ENCODE measurements around the gene RALGPS1.

The RALGPS1 gene, protein sequence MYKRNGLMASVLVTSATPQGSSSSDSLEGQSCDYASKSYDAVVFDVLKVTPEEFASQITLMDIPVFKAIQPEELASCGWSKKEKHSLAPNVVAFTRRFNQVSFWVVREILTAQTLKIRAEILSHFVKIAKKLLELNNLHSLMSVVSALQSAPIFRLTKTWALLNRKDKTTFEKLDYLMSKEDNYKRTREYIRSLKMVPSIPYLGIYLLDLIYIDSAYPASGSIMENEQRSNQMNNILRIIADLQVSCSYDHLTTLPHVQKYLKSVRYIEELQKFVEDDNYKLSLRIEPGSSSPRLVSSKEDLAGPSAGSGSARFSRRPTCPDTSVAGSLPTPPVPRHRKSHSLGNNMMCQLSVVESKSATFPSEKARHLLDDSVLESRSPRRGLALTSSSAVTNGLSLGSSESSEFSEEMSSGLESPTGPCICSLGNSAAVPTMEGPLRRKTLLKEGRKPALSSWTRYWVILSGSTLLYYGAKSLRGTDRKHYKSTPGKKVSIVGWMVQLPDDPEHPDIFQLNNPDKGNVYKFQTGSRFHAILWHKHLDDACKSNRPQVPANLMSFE

DNA sequence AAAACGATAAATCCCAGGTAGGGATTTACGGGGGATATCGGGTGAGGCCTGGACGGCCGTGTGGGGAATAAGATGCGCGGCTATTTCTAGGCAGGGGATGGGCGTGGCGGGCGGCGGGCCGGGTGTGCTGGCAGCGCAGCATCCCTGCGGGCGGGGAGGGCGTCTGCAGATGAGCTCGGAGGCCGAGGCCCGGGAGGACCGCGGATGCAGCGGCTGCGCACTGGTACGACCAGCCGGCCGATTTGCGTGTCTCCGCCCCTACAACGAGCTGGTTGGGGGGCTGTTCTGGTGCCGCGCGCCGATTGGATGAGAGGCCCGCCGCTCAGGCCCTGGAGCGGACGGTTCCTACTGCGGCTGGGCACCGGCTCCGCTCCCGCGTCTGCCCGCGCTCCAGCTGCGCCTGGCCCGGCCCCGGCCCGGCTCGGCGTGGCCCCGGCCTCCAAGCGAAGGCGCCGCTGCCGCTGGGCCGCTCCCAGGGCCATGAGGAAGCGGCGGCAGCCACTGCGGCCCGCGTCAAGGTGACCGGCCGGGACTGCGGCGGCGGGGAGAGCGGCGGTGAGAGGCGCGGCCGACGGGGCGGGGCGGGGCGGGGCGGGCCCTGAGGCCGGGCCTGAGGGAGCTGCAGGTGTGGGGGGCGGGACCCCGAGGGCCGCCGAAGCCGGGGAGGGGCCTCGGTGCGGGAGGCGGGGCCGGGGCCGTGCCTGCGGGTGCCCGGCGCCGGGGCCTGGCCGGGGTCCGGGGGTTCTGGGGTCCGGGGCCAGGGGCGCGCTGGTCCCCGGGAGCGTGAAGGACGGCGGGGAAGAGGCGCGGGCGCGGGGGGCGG, at the start of gene RALGPS1:
TSS of gene RALGPS1 (plus strand) at position 325 of the 823 bp plus-strand sequence. CDS start 47,508 bp downstream, outside the sequence.
- peak; percentile 69 for DNase-seq (ENCODE audit: low read depth)

DNA sequence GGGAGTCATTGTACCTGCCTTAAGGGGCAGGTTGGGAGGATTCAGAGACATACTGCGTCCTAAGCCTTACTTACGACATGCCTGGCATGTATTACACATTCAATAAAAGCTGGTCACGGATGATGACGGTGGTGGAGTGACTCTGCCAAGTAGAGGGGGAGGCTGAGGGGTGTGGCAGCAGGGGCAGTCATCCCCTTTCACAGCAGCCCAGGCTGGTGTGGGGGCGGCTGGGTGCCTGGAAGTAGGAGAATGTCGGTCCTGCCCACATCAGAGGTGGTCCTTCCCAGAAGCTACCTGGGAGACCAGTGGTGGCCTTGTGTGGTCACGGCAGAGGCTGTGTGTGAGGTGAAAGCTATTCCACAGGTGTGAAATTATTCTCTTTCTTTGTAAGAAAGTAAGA, 45.2 kb upstream of the RALGPS1 start:
- DNase-seq (ENCODE audit: low read depth), result no peak

DNA sequence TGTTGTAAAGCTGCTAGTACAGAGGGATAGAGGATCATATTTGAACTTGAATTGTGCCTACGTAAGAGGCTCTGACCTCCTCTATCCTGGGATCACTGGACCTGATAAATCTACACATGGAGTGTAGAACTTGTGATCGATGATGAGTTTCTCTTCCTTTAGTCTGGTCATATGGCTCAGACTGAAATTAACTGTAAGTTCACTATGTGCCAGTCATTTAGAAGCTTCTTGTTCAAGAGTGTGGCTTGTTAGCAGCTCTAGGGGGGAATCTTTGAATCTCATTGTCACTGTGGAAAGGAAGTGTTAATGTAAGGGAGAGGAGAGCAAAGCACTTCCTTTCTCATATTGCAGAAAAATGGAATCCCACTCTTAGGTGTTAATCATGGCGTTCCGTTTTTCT, 42.1 kb upstream of the RALGPS1 start:
- no peak for DNase-seq (ENCODE audit: low read depth)

- DNase-seq (ENCODE audit: low read depth), result no peak
Measured at GRCh38 chr9:126874546-126875314, 39.9 kb upstream of the RALGPS1 start.

GRCh38 chr9:126875756-126876510, 38.6 kb upstream of the RALGPS1 start:
- no peak for DNase-seq (ENCODE audit: low read depth)

- no peak for DNase-seq (ENCODE audit: low read depth)
Measured at GRCh38 chr9:126876531-126876930, 38.1 kb upstream of the RALGPS1 start.

GRCh38 chr9:126877418-126877817, 37.2 kb upstream of the RALGPS1 start:
- no peak for DNase-seq (ENCODE audit: low read depth)

- DNase-seq (ENCODE audit: low read depth), result no peak
Measured at GRCh38 chr9:126879288-126879687, 35.3 kb upstream of the RALGPS1 start.

GRCh38 chr9:126880226-126880946, 34.2 kb upstream of the RALGPS1 start:
- no peak for DNase-seq (ENCODE audit: low read depth)

GRCh38 chr9:126880947-126881332, 33.6 kb upstream of the RALGPS1 start:
- DNase-seq (ENCODE audit: low read depth), result no peak

DNA sequence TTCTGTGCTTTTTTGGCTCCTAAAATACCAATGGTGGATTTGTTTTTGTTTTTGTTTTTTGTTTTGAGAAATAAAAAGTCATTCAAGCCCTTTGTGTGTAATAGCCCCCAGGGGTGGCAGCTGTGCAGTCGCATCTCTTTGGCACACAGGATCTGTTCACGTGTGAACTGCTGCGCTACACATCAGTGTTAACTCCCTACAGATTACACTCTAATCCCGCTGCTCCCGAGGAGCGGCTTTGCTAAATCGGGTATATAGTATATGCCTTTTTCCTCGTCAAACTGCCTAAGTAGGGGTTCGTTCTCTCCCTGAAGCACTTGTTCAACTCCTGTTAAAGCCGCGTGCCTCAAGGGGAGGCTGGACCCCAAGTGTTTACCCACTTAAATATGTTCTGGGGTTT, 31.8 kb upstream of the RALGPS1 start:
- DNase-seq (ENCODE audit: low read depth), result no peak

- no peak for DNase-seq (ENCODE audit: low read depth)
Measured at GRCh38 chr9:126883636-126884035, 30.9 kb upstream of the RALGPS1 start.

DNA sequence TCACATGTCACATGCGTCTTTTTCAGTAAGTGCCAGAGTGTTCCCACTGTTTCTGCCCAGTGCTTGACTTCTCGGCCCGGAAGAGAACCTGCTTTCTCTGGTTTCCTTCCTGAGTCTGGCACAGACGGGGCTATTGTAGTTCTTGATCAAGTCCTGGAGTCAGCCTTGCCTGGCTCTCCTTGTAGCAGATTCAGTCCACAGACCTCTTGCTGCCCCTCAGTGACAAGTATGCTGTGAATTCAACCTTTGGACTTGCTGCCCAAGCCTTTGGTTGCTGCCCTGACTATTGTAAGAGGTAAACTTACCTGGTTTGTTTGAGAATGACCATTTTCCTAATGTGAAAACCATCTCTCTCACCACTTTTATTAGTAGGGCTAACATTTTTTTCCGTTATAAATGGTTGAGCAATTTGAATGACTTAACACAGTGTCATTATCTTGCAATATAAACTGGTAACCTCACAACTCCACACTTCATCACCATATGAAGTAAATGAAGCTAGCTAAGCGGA, 29.4 kb upstream of the RALGPS1 start:
- DNase-seq (ENCODE audit: low read depth), result no peak

DNA sequence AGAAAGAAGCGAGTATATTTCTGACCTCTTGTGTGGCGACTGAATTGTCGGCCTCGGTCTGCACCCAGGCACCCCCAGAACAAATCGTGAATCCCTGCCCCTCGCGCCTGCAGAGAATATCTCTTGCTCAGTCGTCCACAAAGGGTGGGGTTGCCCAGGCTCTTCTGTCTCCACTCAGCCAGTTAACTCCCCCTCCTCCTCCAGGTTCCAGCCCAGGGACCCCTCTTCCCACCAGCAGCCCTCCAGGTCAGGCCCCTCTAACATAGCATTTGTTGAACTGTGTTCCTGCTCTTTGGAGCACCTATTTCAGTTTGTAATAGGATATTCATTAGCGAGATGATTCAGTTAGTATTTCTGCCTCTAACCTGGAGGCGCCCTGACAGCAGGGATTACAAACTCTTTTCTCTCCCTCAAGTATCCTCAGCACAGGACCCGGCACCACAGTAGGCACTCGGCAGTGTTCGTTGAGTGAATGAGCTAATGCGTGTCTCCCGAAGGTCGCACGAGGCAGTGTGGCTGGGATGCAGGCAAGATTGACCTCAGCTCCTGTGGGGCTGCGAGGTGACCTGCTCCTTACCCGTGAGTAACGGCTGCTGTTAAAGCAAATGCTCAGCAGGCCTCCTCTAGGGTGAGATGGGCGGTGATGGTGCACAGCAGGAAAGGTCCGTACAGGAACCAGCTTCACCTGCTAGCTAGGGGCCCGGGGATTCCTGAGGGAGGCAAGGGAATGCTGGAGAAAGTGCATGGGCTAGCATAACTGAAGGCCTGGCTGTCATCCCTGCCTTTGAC, 28.4 kb upstream of the RALGPS1 start:
- no peak for DNase-seq (ENCODE audit: low read depth)

DNA sequence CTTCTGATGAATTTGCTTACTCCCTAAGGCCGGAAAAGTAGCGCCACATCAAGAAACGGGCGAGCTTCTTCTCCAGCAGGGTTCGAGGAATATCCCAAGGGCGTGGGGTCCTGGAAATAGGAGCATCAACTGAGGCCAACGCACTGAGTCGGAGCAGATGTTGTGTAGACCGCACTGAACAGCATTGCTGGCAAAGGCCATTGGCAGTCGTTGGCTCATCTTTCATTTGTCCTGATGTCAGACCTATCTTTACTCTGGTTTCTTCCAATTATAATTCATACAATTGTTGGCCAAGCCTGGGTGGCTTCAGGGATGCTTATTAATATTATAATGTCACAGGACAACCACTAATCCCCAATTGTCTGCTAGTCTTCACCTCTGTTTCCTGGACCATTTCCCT, 27.7 kb upstream of the RALGPS1 start:
- DNase-seq (ENCODE audit: low read depth), result no peak

DNA sequence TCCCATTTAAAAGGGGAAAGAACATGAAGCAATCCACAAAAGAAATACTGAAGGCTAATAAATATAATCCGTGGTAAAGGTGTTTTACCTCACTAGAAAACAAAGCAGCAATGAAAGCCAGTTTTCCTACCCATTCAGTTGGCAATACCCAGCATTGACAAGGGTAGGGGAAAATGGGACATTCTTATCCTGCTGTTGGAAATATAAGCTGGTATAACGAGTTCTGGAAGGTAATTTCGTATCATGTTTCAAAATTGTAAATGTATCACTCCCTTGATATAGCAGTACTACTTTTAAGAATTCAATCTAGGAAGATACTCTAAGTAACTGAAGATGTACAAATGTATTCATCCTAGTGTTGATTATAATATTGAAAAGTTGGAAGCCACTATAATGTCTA, 22.9 kb upstream of the RALGPS1 start:
- no peak for DNase-seq (ENCODE audit: low read depth)

- no peak for DNase-seq (ENCODE audit: low read depth)
Measured at GRCh38 chr9:126893079-126893478, 21.5 kb upstream of the RALGPS1 start.

DNA sequence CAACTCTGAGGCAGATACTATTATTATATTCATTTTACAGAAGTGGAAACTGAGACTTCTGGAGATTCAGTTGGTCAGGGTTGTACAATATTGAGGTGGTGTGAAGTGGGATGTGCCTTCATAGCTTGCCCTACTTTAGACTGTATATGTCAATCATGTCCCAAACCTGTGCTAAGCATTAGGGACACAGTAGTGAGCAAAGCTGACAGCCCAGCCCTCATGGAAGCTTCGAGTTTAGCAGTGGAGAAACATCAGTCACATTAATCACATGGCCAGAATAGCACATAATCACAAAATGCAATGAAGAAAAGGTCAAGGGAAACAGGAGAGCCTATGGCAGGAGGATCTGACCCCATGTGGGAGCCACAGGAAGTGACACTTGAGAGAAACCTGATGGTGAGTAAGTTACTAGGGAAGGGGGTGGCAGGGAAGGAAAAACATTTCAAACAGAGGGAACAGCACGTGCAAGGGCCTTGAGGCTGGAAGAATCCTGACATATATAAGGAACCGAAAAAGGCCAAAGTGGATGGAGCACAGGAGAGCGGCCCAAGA, 20.5 kb upstream of the RALGPS1 start:
- no peak for DNase-seq (ENCODE audit: low read depth)

GRCh38 chr9:126902210-126902609, 12.4 kb upstream of the RALGPS1 start:
- no peak for DNase-seq (ENCODE audit: low read depth)
